Anterior cingulate cortex (tissue), 58 donors: ENCODE results near the gene PLCL1.

ENCODE experiments used
- DNase-seq, 58 donors: peaks; one replicate each; lab custom pipeline; 2025; lab: John Stamatoyannopoulos, UW

Gene PLCL1

GRCh38 chr2:197879812-197880408 lies 75.5 kb downstream of the PLCL1 start:
- no peak for DNase-seq

- DNase-seq = no peak
Measured at GRCh38 chr2:197883354-197884032, 79.1 kb downstream of the PLCL1 start.

- DNase-seq = no peak
Measured at GRCh38 chr2:197884252-197884651, 79.9 kb downstream of the PLCL1 start.

DNA sequence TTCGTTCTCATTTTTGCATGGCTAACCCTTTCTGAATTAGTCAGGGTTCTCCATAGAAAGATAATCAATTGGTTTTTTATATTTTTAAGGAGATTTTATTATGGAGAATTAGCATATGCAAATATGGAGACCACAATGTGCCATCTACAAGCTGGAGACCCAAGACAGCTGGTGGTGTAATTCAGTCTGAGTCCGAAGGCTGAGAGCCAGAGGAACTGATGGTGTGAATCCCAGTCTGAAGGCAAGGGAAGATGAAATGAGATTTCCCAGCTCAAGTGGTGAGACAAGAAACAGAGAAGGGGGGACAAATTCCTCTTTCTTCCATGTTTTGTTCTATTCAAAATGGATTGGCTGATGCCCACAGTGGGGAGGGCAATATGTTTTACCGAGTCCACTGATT lies 80.7 kb downstream of the PLCL1 start:
- no peak for DNase-seq

DNA sequence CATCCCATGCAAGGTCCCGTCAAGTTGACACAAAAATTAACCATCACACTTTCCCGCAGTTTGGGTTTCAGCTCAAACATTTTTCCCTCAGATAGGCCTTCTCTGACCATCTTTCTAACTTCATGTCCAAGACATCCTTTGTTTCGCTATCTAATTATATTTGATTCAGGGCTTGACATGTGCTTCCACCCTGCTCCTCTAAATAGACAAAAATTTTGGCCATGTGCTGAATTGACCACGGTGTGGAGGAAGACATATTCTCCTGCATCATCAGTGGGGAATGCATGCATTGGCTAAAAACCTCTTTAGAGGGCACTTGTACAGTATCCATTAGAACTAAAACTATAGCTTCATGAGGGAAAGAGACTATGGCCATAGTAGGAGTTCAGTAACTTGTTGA lies 81.2 kb downstream of the PLCL1 start:
- DNase-seq = no peak

DNA sequence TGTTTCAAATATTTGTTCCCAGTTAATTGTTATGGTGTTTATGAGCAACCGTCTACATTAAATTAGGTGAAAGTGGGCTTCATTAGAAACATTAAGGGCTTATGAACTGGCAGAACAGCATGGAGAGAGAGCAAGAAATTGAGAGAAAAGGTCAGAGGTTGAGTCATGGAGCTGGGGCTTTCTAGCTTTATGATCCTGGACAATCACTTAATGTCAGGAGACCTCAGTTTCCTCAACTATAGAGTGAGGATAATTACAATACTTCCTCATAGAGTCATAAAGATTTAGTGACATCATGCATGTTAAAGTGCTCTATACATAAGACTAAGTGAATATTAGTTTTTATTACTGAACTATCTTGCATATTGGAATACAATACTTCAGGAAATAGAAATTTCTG lies 83.9 kb downstream of the PLCL1 start:
- DNase-seq = no peak

DNA sequence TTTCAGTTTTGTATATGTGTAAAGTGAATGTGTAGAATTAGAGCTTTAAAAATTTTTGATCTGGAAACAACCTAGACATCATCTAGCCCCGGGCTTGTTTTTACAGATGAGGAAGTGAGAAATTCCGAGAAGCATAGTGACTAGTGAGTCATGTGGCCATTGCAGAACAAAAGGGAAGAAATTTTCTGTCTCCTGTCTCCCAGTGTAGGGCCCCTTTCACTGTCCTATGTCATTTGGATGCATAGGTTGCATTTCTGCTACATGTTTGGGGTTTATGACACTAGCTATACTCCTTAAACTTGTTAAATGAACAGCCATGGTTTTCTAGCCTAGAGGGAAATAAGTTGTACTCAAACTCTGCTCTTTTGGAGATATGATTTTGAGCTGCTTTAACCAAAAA lies 84.6 kb downstream of the PLCL1 start:
- DNase-seq = peak in 3 of 58 donors; percentile 14 to 61 (median 14)

GRCh38 chr2:197890168-197890567 lies 85.8 kb downstream of the PLCL1 start:
- no peak for DNase-seq

GRCh38 chr2:197891897-197892442 lies 87.6 kb downstream of the PLCL1 start:
- no peak for DNase-seq

DNA sequence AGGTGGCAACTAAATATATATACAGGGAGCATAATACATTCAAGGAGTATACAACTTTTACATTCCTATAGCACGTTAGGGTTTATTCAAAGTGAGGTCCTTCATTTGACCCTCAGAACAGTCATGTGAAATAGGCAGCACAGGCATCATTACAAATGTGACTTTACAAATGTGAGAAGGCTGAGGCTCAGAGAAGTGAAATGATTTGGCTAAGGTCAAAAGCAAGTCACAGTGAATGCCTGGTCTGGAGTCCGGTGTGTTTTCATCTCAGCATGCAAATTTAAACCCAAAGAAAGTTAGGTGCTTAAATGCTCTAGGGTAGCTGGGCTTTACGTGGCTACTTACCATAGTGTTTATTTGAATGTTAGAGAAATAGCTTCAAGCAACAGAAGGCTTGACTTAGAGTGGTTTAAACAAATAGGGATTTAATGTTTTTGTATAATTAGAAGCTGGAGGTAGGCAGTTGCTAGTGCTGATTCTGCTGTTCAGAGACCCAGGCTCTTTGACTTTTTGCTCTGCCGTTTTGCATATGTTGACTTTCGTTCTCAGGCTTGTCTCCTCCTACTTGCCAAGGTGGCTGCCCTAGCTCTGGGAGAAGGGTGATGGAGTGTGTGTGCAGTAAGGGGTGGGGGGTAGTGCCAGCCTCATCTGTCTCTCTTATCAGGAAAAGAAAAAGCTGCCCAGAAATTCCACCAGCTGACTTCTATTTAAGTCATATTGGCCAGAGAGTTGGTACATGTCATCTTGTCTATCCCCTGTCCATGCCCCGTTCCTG lies 89.2 kb downstream of the PLCL1 start:
- DNase-seq = peak in 1 of 58 donors; percentile 5

DNA sequence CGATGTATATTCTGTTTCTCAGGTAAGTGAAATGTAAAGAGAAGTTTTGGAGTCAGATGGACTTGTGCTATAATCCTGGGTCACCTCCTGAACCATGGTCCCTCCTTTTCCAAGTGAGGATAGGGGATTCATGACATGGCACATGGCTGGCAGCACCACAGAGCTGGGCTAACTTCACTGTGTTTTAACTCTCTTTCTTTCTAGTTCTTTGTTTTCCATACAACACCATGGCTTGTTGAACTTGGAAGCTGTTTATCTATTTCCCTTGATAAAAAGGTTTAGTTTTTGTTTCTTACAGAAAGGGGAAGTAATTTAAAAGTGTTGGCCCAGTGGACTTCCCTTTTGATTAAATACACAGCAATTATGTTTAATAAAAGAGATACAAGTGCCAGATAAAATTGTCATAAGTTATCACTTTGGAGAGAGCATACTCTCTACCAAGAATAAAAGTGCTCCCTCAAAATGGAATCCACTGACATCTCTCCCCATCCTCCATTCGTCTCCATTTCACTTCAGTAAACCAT lies 90.4 kb downstream of the PLCL1 start:
- no peak for DNase-seq

GRCh38 chr2:197897960-197898678 lies 93.7 kb downstream of the PLCL1 start:
- no peak for DNase-seq

GRCh38 chr2:197904446-197904845 lies 100.1 kb downstream of the PLCL1 start:
- DNase-seq = no peak

GRCh38 chr2:197908156-197908555 lies 103.8 kb downstream of the PLCL1 start:
- DNase-seq = no peak

GRCh38 chr2:197908990-197909776 lies 104.8 kb downstream of the PLCL1 start:
- DNase-seq = peak in 1 of 58 donors; percentile 15

DNA sequence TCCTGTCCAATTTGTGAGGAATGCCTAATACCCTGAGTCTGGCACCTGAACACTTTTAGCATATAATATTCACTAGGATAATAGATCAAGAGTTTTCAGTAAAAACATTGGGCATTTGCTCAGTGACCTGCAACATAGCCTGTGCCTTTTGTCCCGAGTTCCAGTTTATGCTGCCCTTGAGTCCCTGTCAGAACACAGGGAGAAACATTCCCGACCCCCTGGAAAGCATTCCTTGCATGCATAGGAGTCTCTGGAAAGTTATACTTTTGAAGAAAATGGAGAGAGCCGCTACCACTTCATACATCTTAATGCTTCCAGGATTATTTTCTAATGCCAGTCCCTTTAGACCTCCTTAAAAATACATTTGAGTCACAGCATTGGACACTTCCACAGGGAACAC lies 107.3 kb downstream of the PLCL1 start:
- no peak for DNase-seq

- DNase-seq = no peak
Measured at GRCh38 chr2:197913084-197913483, 108.7 kb downstream of the PLCL1 start.

- no peak for DNase-seq
Measured at GRCh38 chr2:197914778-197915177, 110.4 kb downstream of the PLCL1 start.

GRCh38 chr2:197915548-197916265 lies 111.3 kb downstream of the PLCL1 start:
- DNase-seq = no peak
